Liver (tissue), 9 donors: ENCODE results near the gene SIGLEC8. TPM values are rescaled to one million over a fixed set of nuclear protein-coding genes. Genes with fewer than 3 reads are reported as not detected.
A peak's percentile ranks its signal among the peaks of the same experiment; 100 is the strongest.

Source experiments
- DNase-seq: peaks from one replicate; pipeline ENCODE4 v3.0.0-alpha.2; 2017; ENCODE audit warnings: low spot score
- H3K27ac ChIP-seq, 2 donors: one replicate each; pipeline ENCODE4 v1.7.0; 2013; ENCODE audit warnings: inconsistent platforms in 2 of 2, low read length in 2 of 2, control low read depth in 1 of 2, low read depth in 1 of 2, mild to moderate bottlenecking in 1 of 2
- H3K27me3 ChIP-seq, 4 donors: one replicate each; pipeline versions ENCODE4 v1.6.1 to v1.7.0; 2013; ENCODE audit warnings: low read length in 3 of 4, inconsistent platforms in 1 of 4, mild to moderate bottlenecking in 1 of 4, moderate library complexity in 1 of 4; ENCODE audit not compliant: control insufficient read depth in 4 of 4, insufficient read depth in 4 of 4
- H3K36me3 ChIP-seq, 4 donors: one replicate each; pipeline versions ENCODE4 v1.6.1 to v1.7.0; 2013; ENCODE audit warnings: low read length in 3 of 4, mild to moderate bottlenecking in 3 of 4, low read depth in 1 of 4, moderate library complexity in 1 of 4; ENCODE audit not compliant: control insufficient read depth in 4 of 4, insufficient read depth in 3 of 4
- H3K4me1 ChIP-seq, 4 donors: one replicate each; pipeline versions ENCODE4 v1.6.1 to v1.7.0; 2013; ENCODE audit warnings: low read length in 3 of 4, mild to moderate bottlenecking in 3 of 4, moderate library complexity in 1 of 4; ENCODE audit not compliant: control insufficient read depth in 4 of 4, insufficient read depth in 4 of 4
- H3K4me3 ChIP-seq, 3 donors: one replicate each; pipeline versions ENCODE4 v1.6.1 to v1.7.0; 2013; ENCODE audit warnings: low read length in 3 of 3, control low read depth in 1 of 3, low read depth in 1 of 3, mild to moderate bottlenecking in 1 of 3
- H3K9ac ChIP-seq, 2 donors: one replicate each; pipeline ENCODE4 v1.7.0; 2013; ENCODE audit warnings: low read length in 2 of 2, mild to moderate bottlenecking in 2 of 2, moderate library complexity in 2 of 2, control low read depth in 1 of 2, low read depth in 1 of 2
- H3K9me3 ChIP-seq, 4 donors: one replicate each; pipeline versions ENCODE4 v1.6.1 to v1.7.0; 2013; ENCODE audit warnings: low read length in 3 of 4; ENCODE audit not compliant: control insufficient read depth in 4 of 4
- EGR1 ChIP-seq, 2 donors: IDR thresholded peaks; 2 replicates each; pipeline ENCODE4 v1.6.1; 2016 to 2018; ENCODE audit warnings: antibody characterized with exemption in 2 of 2, low read depth in 2 of 2
- FOXA1 ChIP-seq: IDR thresholded peaks from 2 replicates; pipeline ENCODE4 v1.6.1; 2016; ENCODE audit warnings: antibody characterized with exemption
- FOXA2 ChIP-seq: IDR thresholded peaks from 2 replicates; pipeline ENCODE4 v1.6.1; 2016; ENCODE audit warnings: antibody characterized with exemption
- GABPA ChIP-seq, 2 donors: IDR thresholded peaks in 1 of 2; conservative IDR thresholded peaks in 1 of 2; 2 replicates each; pipeline ENCODE4 v1.6.1; 2016; ENCODE audit warnings: antibody characterized with exemption in 2 of 2, mild to moderate bottlenecking in 1 of 2, moderate library complexity in 1 of 2
- HNF4A ChIP-seq, 2 donors: conservative IDR thresholded peaks; 2 replicates each; pipeline ENCODE4 v1.6.1; 2016; ENCODE audit warnings: antibody characterized with exemption in 2 of 2, mild to moderate bottlenecking in 2 of 2
- HNF4G ChIP-seq: IDR thresholded peaks from 2 replicates; pipeline ENCODE4 v1.6.1; 2016; ENCODE audit warnings: antibody characterized with exemption
- JUND ChIP-seq, 2 donors: IDR thresholded peaks; 2 replicates each; pipeline ENCODE4 v1.6.1; 2016; ENCODE audit warnings: antibody characterized with exemption in 2 of 2
- NR2F2 ChIP-seq: IDR thresholded peaks from 2 replicates; pipeline ENCODE4 v1.6.1; 2016; ENCODE audit warnings: antibody characterized with exemption
- RAD21 ChIP-seq, 2 donors: IDR thresholded peaks; 2 replicates each; pipeline ENCODE4 v1.6.1; 2016; ENCODE audit warnings: antibody characterized with exemption in 2 of 2, mild to moderate bottlenecking in 2 of 2
- RXRA ChIP-seq, 2 donors: IDR thresholded peaks; 2 replicates each; pipeline ENCODE4 v1.6.1; 2017 to 2018; ENCODE audit warnings: antibody characterized with exemption in 2 of 2, mild to moderate bottlenecking in 1 of 2
- SP1 ChIP-seq: IDR thresholded peaks from 2 replicates; pipeline ENCODE4 v1.6.1; 2018; ENCODE audit warnings: antibody characterized with exemption, mild to moderate bottlenecking
- TAF1 ChIP-seq: conservative IDR thresholded peaks from 2 replicates; pipeline ENCODE4 v1.6.1; 2016; ENCODE audit warnings: antibody characterized with exemption, mild to moderate bottlenecking
- YY1 ChIP-seq: IDR thresholded peaks from 2 replicates; pipeline ENCODE4 v1.6.1; 2016; ENCODE audit warnings: antibody characterized with exemption, mild to moderate bottlenecking
- WGBS: extraction: QIAGEN DNeasy Blood & Tissue Kit; methylation state at CpG from one replicate; pipeline ENCODE4 v1.1.7; 2013; 5-methylcytosine and 5-hydroxymethylcytosine counted together
- polyA plus RNA-seq, 2 donors: library from polyadenylated mRNA; stranded (reverse) in 1 of 2; unstranded in 1 of 2; fragments of 200-250 nt in 1 of 2; fragments of >200 nt in 1 of 2; fragmentation: Nextera tagmentation in 1 of 2; extraction: Ambion mirVana in 1 of 2; gene quantifications; one replicate each; pipeline versions ENCODE4 v1.2.1 to v1.2.3, GENCODE V29; 2013 to 2015
- total RNA-seq, 2 donors: library from RNA; depleted of rRNA; stranded (reverse); fragments of >200 nt; gene quantifications; one replicate each; pipeline ENCODE4 v1.2.3, GENCODE V29; 2014
- TF ChIP-seq, protein P1 (sequence below): fragments of 150-350 bp; IDR thresholded peaks from 2 replicates; pipeline ENCODE4 v1.5.1; 2017; ENCODE audit warnings: improper control_type of control experiment, low read depth, low read length; ENCODE audit not compliant: missing input control
- TF ChIP-seq, protein P2 (sequence below): IDR thresholded peaks from 2 replicates; pipeline ENCODE4 v1.6.1; 2016; ENCODE audit warnings: antibody characterized with exemption, mild to moderate bottlenecking
- TF ChIP-seq, protein P3 (sequence below): IDR thresholded peaks from 2 replicates; pipeline ENCODE4 v1.6.1; 2016; ENCODE audit warnings: antibody characterized with exemption
- TF ChIP-seq, protein P4 (sequence below): IDR thresholded peaks from 2 replicates; pipeline ENCODE4 v1.6.1; 2016; ENCODE audit warnings: antibody characterized with exemption
- TF ChIP-seq, protein P5 (sequence below): IDR thresholded peaks from 2 replicates; pipeline ENCODE4 v1.6.1; 2016; ENCODE audit warnings: antibody characterized with exemption
- donor health status: healthy.
- donor health status: healthy.
- donor health status: healthy.
- donor health status: healthy.
- donor health status: healthy.

The SIGLEC8 gene
- total and polyA plus RNA-seq, 4 donors: 0.09 to 2.3 (median 0.52) TPM

DNA sequence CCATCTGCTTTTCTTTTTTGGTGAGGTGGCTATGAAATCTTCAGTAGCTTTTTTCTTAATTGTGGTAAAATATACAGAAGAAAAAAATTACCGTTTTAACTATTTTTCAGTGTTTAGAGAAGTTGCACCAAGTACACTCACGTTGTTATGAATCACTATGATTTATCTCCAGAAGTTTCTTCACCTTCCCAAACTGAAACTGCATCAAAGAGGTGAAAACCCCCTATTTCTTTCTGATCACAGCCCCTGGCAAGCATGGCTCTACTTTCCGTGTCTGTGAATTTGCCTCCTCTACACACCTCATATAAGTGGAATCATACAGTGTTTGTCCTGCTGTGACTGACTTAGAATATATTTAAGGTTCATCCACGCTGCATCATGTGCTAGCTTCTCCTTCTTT lies 25.2 kb downstream of the SIGLEC8 start:
- Histone ChIP-seq H3K27me3 (no peaks in the 10 kb centered on the region), H3K9ac (no peak overlapping the region), H3K9me3 (peaks cover 0 to 4% (median 0%) of the 10 kb centered on the region in 4 donors), H3K36me3 (no peaks in the 10 kb centered on the region), H3K4me3 (no peak overlapping the region), H3K27ac (no peak overlapping the region), H3K4me1 (peaks cover 2 to 10% (median 6%) of the 10 kb centered on the region in 4 donors)
- DNase-seq: no peak
- 54% methylated on average over 4 of the region's 4 CpGs for whole genome bisulfite sequencing
- TF ChIP-seq JUND (IDR thresholded peaks at IDR 0.05) (no peak), SP1 (no peak), NR2F2 (no peak)

DNA sequence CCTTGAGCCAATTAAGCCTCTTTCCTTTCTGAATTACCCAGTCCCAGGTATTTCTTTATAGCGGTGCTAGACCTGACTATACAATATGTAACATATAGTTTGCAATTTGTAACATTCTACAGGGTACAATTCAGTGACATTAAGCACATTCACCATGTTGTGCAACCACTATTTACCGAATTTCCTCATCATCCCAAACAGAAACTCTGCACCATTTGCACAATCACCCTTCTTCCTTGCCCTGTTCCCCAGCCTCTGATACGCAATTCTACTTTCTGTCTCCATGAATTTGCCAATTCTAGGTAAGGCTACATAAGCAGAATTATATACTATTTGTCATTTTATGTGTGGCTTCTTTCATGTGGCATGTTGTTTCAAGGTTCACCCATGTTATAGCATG lies 27.1 kb downstream of the SIGLEC8 start:
- Histone ChIP-seq H3K36me3 (no peaks in the 10 kb centered on the region), H3K9ac (no peak overlapping the region), H3K4me3 (no peak overlapping the region), H3K27me3 (no peaks in the 10 kb centered on the region), H3K27ac (peak overlapping the region in 1 of 2 donors; percentile 31), H3K9me3 (peaks cover 0 to 7% (median 0%) of the 10 kb centered on the region in 4 donors), H3K4me1 (peaks cover 2 to 10% (median 6%) of the 10 kb centered on the region in 4 donors)
- 21% methylated on average over 3 of the region's 3 CpGs for WGBS
- no peak for DNase-seq
- peak in 1 of 2 donors; percentile 59 for TF ChIP-seq GABPA (IDR thresholded peaks at IDR 0.05 in 1 of 2, conservative IDR thresholded peaks at IDR 0.05 in 1 of 2)
- peak; percentile 50 for TF ChIP-seq SP1
- TF ChIP-seq, protein P1, sequence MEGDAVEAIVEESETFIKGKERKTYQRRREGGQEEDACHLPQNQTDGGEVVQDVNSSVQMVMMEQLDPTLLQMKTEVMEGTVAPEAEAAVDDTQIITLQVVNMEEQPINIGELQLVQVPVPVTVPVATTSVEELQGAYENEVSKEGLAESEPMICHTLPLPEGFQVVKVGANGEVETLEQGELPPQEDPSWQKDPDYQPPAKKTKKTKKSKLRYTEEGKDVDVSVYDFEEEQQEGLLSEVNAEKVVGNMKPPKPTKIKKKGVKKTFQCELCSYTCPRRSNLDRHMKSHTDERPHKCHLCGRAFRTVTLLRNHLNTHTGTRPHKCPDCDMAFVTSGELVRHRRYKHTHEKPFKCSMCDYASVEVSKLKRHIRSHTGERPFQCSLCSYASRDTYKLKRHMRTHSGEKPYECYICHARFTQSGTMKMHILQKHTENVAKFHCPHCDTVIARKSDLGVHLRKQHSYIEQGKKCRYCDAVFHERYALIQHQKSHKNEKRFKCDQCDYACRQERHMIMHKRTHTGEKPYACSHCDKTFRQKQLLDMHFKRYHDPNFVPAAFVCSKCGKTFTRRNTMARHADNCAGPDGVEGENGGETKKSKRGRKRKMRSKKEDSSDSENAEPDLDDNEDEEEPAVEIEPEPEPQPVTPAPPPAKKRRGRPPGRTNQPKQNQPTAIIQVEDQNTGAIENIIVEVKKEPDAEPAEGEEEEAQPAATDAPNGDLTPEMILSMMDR: no peak
- peak; percentile 79 to 83 for TF ChIP-seq HNF4A (conservative IDR thresholded peaks at IDR 0.05)
- peak; percentile 70 to 93 for TF ChIP-seq RXRA (IDR thresholded peaks at IDR 0.05)
- TF ChIP-seq TAF1: no peak
- TF ChIP-seq, protein P2, sequence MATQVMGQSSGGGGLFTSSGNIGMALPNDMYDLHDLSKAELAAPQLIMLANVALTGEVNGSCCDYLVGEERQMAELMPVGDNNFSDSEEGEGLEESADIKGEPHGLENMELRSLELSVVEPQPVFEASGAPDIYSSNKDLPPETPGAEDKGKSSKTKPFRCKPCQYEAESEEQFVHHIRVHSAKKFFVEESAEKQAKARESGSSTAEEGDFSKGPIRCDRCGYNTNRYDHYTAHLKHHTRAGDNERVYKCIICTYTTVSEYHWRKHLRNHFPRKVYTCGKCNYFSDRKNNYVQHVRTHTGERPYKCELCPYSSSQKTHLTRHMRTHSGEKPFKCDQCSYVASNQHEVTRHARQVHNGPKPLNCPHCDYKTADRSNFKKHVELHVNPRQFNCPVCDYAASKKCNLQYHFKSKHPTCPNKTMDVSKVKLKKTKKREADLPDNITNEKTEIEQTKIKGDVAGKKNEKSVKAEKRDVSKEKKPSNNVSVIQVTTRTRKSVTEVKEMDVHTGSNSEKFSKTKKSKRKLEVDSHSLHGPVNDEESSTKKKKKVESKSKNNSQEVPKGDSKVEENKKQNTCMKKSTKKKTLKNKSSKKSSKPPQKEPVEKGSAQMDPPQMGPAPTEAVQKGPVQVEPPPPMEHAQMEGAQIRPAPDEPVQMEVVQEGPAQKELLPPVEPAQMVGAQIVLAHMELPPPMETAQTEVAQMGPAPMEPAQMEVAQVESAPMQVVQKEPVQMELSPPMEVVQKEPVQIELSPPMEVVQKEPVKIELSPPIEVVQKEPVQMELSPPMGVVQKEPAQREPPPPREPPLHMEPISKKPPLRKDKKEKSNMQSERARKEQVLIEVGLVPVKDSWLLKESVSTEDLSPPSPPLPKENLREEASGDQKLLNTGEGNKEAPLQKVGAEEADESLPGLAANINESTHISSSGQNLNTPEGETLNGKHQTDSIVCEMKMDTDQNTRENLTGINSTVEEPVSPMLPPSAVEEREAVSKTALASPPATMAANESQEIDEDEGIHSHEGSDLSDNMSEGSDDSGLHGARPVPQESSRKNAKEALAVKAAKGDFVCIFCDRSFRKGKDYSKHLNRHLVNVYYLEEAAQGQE: peak; percentile 86
- peak; percentile 78 for TF ChIP-seq YY1
- TF ChIP-seq HNF4G: peak; percentile 30
- TF ChIP-seq RAD21 (IDR thresholded peaks at IDR 0.05): peak; percentile 35 to 40
- peak; percentile 72 for TF ChIP-seq FOXA1
- TF ChIP-seq, protein P3, sequence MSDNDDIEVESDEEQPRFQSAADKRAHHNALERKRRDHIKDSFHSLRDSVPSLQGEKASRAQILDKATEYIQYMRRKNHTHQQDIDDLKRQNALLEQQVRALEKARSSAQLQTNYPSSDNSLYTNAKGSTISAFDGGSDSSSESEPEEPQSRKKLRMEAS: peak; percentile 65
- TF ChIP-seq JUND (IDR thresholded peaks at IDR 0.05): peak in 1 of 2 donors; percentile 39
- TF ChIP-seq NR2F2: no peak
- TF ChIP-seq, protein P4, sequence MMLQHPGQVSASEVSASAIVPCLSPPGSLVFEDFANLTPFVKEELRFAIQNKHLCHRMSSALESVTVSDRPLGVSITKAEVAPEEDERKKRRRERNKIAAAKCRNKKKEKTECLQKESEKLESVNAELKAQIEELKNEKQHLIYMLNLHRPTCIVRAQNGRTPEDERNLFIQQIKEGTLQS: peak; percentile 84
- TF ChIP-seq FOXA2: peak; percentile 91
- TF ChIP-seq, protein P5, sequence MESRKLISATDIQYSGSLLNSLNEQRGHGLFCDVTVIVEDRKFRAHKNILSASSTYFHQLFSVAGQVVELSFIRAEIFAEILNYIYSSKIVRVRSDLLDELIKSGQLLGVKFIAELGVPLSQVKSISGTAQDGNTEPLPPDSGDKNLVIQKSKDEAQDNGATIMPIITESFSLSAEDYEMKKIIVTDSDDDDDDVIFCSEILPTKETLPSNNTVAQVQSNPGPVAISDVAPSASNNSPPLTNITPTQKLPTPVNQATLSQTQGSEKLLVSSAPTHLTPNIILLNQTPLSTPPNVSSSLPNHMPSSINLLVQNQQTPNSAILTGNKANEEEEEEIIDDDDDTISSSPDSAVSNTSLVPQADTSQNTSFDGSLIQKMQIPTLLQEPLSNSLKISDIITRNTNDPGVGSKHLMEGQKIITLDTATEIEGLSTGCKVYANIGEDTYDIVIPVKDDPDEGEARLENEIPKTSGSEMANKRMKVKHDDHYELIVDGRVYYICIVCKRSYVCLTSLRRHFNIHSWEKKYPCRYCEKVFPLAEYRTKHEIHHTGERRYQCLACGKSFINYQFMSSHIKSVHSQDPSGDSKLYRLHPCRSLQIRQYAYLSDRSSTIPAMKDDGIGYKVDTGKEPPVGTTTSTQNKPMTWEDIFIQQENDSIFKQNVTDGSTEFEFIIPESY: peak; percentile 68
- no peak for TF ChIP-seq EGR1 (IDR thresholded peaks at IDR 0.05; ENCODE audit: low read depth in 2 of 2)
